D721Med (cell line): ENCODE results near the gene DLG3.

ENCODE experiments used
- DNase-seq: peaks from one replicate; pipeline ENCODE4 v3.0.0; 2011; ENCODE audit warnings: low spot score; ENCODE audit not compliant: insufficient read length
- FAIRE-seq: peaks from 2 replicates; lab custom pipeline; 2011; peaks lifted over from hg19 to GRCh38; lab: Jason Lieb, UNC
- CTCF ChIP-seq: IDR thresholded peaks from 2 replicates; pipeline ENCODE4 v1.5.1; 2012; ENCODE audit warnings: mild to moderate bottlenecking, control low read depth; ENCODE audit not compliant: insufficient read depth; ENCODE audit errors: missing control alignments

Gene DLG3

GRCh38 chrX:70446380-70447350 is 2.0 kb downstream of the DLG3 start:
- DNase-seq (no peak), FAIRE-seq (no peak)
- TF ChIP-seq CTCF: no peak

GRCh38 chrX:70449457-70449966 is 4.9 kb downstream of the DLG3 start:
- no peak for TF ChIP-seq CTCF
- no peak for DNase-seq
- FAIRE-seq: no peak

- peak; percentile 49 for TF ChIP-seq CTCF
- FAIRE-seq (no peak), DNase-seq (no peak)
Measured at GRCh38 chrX:70452143-70452733, 7.6 kb downstream of the DLG3 start.

- FAIRE-seq: no peak
- TF ChIP-seq CTCF: no peak
Measured at GRCh38 chrX:70453024-70453618, 8.5 kb downstream of the DLG3 start.

GRCh38 chrX:70454441-70455365 is 10.1 kb downstream of the DLG3 start:
- no peak for FAIRE-seq
- peak; percentile 88 for TF ChIP-seq CTCF
- peak; percentile 53 for DNase-seq

More at GRCh38 chrX:70453024-70453618, 8.5 kb downstream of the DLG3 start:
- DNase-seq: no peak
